Neutrophil (primary cell): ENCODE data around the gene LRRK1.

Experiments used
- H3K27ac ChIP-seq: fragments of 200-600 bp; sonication (generic); 2 replicates; pipeline ENCODE4 v1.5.1; 2016; ENCODE audit warnings: mild to moderate bottlenecking, moderate library complexity
- H3K27me3 ChIP-seq: fragments of 200-600 bp; sonication (generic); 2 replicates; pipeline ENCODE4 v1.6.0; 2016; ENCODE audit warnings: mild to moderate bottlenecking
- H3K36me3 ChIP-seq: fragments of 200-600 bp; sonication (generic); 2 replicates; pipeline ENCODE4 v1.5.1; 2017
- H3K4me1 ChIP-seq, 2 experiments: fragments of 200-600 bp in 1 of 2; sonication (generic) in 1 of 2; 1 replicate in 1 of 2; 2 replicates in 1 of 2; pipeline versions ENCODE4 v1.5.1 to v1.6.1; 2013 to 2016; ENCODE audit warnings: low read depth in 1 of 2, low read length in 1 of 2, mild to moderate bottlenecking in 1 of 2, moderate library complexity in 1 of 2; ENCODE audit not compliant: control insufficient read depth in 1 of 2, insufficient read depth in 1 of 2
- H3K4me3 ChIP-seq, 2 experiments: fragments of 200-600 bp in 1 of 2; sonication (generic) in 1 of 2; 1 replicate in 1 of 2; 2 replicates in 1 of 2; pipeline ENCODE4 v1.5.1; 2013 to 2016; ENCODE audit warnings: low read depth in 1 of 2, low read length in 1 of 2, mild to moderate bottlenecking in 1 of 2, moderate library complexity in 1 of 2
- H3K9me3 ChIP-seq: fragments of 200-600 bp; sonication (generic); 2 replicates; pipeline ENCODE4 v1.5.1; 2016
- TF ChIP-seq, protein P1 (sequence below): fragments of 200-600 bp; sonication (generic); IDR thresholded peaks from 2 replicates; pipeline ENCODE4 v1.5.1; 2016; ENCODE audit warnings: antibody characterized with exemption

The LRRK1 gene

GRCh38 chr15:101112336-101113113, 193.4 kb downstream of the LRRK1 start:
- Histone ChIP-seq H3K27ac (no peak overlapping the region), H3K9me3 (no peaks in the 10 kb centered on the region), H3K4me1 (peaks cover 6 to 9% of the 10 kb centered on the region in 2 experiments), H3K27me3 (peaks cover 10% of the 10 kb centered on the region), H3K4me3 (no peak overlapping the region), H3K36me3 (no peaks in the 10 kb centered on the region)
- TF ChIP-seq, protein P1, sequence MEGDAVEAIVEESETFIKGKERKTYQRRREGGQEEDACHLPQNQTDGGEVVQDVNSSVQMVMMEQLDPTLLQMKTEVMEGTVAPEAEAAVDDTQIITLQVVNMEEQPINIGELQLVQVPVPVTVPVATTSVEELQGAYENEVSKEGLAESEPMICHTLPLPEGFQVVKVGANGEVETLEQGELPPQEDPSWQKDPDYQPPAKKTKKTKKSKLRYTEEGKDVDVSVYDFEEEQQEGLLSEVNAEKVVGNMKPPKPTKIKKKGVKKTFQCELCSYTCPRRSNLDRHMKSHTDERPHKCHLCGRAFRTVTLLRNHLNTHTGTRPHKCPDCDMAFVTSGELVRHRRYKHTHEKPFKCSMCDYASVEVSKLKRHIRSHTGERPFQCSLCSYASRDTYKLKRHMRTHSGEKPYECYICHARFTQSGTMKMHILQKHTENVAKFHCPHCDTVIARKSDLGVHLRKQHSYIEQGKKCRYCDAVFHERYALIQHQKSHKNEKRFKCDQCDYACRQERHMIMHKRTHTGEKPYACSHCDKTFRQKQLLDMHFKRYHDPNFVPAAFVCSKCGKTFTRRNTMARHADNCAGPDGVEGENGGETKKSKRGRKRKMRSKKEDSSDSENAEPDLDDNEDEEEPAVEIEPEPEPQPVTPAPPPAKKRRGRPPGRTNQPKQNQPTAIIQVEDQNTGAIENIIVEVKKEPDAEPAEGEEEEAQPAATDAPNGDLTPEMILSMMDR = no peak

DNA sequence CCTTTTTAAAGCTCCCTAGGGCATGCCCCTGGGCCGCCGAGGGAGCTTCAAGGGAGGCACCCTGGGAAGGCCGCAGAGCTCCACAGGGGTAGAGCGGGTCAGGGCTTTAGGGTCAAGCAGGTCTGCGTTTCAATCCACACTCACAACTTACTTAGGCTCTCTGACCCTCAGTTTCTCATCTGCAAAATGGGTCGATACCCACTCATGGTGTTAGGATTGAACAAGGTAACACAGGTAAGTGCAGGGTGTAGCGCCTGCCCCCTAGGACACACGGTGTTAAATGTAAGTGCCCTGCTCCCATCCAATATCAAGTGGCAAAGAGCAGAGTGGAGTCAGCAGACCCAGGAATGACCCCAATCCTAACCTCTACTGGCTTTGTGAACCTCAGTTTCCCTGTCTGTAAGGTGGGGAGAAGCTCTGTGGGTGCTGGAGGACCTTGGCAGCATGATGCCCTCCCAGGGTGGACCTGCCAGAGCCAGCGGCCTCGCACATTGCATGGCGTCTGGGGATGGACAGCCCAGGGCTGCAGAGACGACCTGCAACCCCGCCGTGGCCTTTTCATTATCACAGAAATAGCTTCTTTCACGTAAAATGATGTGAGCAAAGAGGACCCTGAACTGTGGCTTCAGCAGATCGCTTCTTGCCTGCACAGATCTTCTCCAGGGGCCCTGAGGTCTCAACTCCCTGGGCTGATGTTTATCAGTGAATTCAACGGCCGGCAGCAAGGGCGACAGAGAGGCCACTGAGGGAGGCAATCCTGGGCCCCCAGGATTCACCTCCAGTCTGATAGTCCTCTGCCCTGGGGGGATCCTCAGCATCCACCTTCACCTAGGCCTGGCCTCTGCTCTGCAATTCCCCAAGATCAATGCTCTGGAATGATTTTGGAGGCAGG, 194.2 kb downstream of the LRRK1 start:
- Histone ChIP-seq H3K9me3 (no peaks in the 10 kb centered on the region), H3K4me3 (no peak overlapping the region), H3K27ac (no peak overlapping the region), H3K27me3 (peaks cover 10% of the 10 kb centered on the region), H3K4me1 (peaks cover 6 to 9% of the 10 kb centered on the region in 2 experiments), H3K36me3 (no peaks in the 10 kb centered on the region)
- TF ChIP-seq, protein P1 = no peak

- Histone ChIP-seq H3K4me3 (no peak overlapping the region), H3K27me3 (peaks cover 10% of the 10 kb centered on the region), H3K4me1 (peaks cover 6 to 9% of the 10 kb centered on the region in 2 experiments), H3K36me3 (no peaks in the 10 kb centered on the region), H3K27ac (no peak overlapping the region), H3K9me3 (no peaks in the 10 kb centered on the region)
- TF ChIP-seq, protein P1 = no peak
These were observed 195.0 kb downstream of the LRRK1 start for GRCh38 chr15:101114166-101114565.

GRCh38 chr15:101114610-101115009, 195.5 kb downstream of the LRRK1 start:
- TF ChIP-seq, protein P1 = no peak
- H3K27ac ChIP-seq = no peak overlapping the region
- peaks cover 6 to 9% of the 10 kb centered on the region in 2 experiments for H3K4me1 ChIP-seq
- no peak overlapping the region for H3K4me3 ChIP-seq
- H3K27me3 ChIP-seq = peaks cover 10% of the 10 kb centered on the region
- H3K36me3 ChIP-seq = no peaks in the 10 kb centered on the region
- H3K9me3 ChIP-seq = no peaks in the 10 kb centered on the region

DNA sequence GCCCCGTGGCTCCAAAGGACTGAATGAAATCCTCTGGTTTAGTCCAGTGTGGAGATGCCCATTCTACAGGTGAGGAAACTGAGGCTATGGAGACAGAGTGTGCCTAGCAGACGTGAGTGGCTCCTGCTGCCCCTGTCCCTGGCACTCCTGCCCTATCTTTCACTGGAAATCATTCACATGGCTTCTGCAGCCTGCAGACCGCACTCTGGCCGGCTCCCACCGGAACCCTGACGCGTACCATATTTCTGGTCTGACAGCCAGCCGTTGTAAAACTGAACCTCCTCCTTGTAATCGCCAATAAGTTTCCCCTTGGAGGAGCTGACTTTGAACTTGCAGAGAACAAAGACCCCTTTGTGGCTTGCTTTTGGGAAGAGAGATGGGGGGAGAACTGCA, 196.2 kb downstream of the LRRK1 start:
- Histone ChIP-seq H3K27me3 (peaks cover 10% of the 10 kb centered on the region), H3K36me3 (no peaks in the 10 kb centered on the region), H3K4me3 (no peak overlapping the region), H3K27ac (no peak overlapping the region), H3K9me3 (no peaks in the 10 kb centered on the region), H3K4me1 (peaks cover 6 to 9% of the 10 kb centered on the region in 2 experiments)
- TF ChIP-seq, protein P1 = no peak
